SU-DHL-6 (cell line): ENCODE measurements around the gene LRCH3.

Source experiments
- H2AFZ ChIP-seq: fragments of 200-600 bp; sonication (generic); 2 replicates; pipeline ENCODE4 v1.6.1; 2014; ENCODE audit warnings: low read depth, mild to moderate bottlenecking, moderate library complexity, mixed read lengths, antibody characterized with exemption, low read length; ENCODE audit not compliant: severe bottlenecking
- H3F3A ChIP-seq: fragments of 200-600 bp; shearing (Covaris generic); 2 replicates; pipeline ENCODE4 v1.6.0; 2016; ENCODE audit warnings: antibody characterized with exemption, mild to moderate bottlenecking; ENCODE audit not compliant: insufficient read depth
- H3K27ac ChIP-seq: fragments of 200-600 bp; sonication (generic); 2 replicates; pipeline ENCODE4 v1.5.1; 2016; ENCODE audit warnings: low read depth, mild to moderate bottlenecking, low read length, moderate library complexity, mixed read lengths
- H3K27me3 ChIP-seq: fragments of 200-600 bp; sonication (generic), shearing (Covaris generic); 2 replicates; pipeline ENCODE4 v1.6.0; 2014; ENCODE audit warnings: mild to moderate bottlenecking, low read length
- H3K36me3 ChIP-seq: fragments of 200-600 bp; sonication (generic); 2 replicates; pipeline ENCODE4 v1.6.1; 2014; ENCODE audit warnings: mild to moderate bottlenecking, low read length, mixed read lengths
- H3K4me2 ChIP-seq: fragments of 300-600, 200-600 bp; shearing (Covaris generic), sonication (generic); 2 replicates; pipeline ENCODE4 v1.6.0; 2014; ENCODE audit warnings: low read length, low read depth, mild to moderate bottlenecking; ENCODE audit not compliant: poor library complexity, severe bottlenecking
- H3K4me3 ChIP-seq: fragments of 200-600 bp; sonication (generic); 2 replicates; pipeline ENCODE4 v1.5.1; 2014; ENCODE audit warnings: antibody characterized with exemption, low read length, mild to moderate bottlenecking, mixed read lengths; ENCODE audit not compliant: insufficient read depth, poor library complexity, severe bottlenecking
- H3K79me2 ChIP-seq: fragments of 200-600 bp; sonication (generic); 2 replicates; pipeline ENCODE4 v1.6.1; 2014; ENCODE audit warnings: mild to moderate bottlenecking, low read length, moderate library complexity; ENCODE audit not compliant: insufficient read depth
- H3K9ac ChIP-seq: fragments of 200-600 bp; sonication (generic); 2 replicates; pipeline ENCODE4 v1.7.0; 2014; ENCODE audit warnings: mild to moderate bottlenecking, low read length
- H3K9me2 ChIP-seq: fragments of 200-600 bp; sonication (generic); replicated peaks from 2 replicates; pipeline ENCODE4 v1.6.1; 2014; ENCODE audit warnings: low read length; ENCODE audit not compliant: insufficient read depth
- H3K9me3 ChIP-seq: fragments of 200-600 bp; sonication (generic); 2 replicates; pipeline ENCODE4 v1.6.1; 2014; ENCODE audit warnings: low read length, mixed read lengths; ENCODE audit not compliant: insufficient read depth
- H4K20me1 ChIP-seq: fragments of 200-600 bp; sonication (generic); 2 replicates; pipeline ENCODE4 v1.6.1; 2014; ENCODE audit warnings: low read depth, mild to moderate bottlenecking, antibody characterized with exemption, low read length, moderate library complexity, mixed read lengths
- CTCF ChIP-seq: fragments of 200-600 bp; sonication (generic); IDR thresholded peaks from one replicate; pipeline ENCODE4 v1.5.1; 2017; ENCODE audit warnings: antibody characterized with exemption, mild to moderate bottlenecking, low read length, moderate library complexity; ENCODE audit not compliant: insufficient read depth, poor library complexity, severe bottlenecking
- EZH2phosphoT487 ChIP-seq: fragments of 200-600 bp; sonication (generic), shearing (Covaris generic); conservative IDR thresholded peaks from 2 replicates; pipeline ENCODE4 v1.6.1; 2018; ENCODE audit warnings: mild to moderate bottlenecking, antibody characterized with exemption, low read length, moderate library complexity, mixed read lengths

LRCH3 gene

DNA sequence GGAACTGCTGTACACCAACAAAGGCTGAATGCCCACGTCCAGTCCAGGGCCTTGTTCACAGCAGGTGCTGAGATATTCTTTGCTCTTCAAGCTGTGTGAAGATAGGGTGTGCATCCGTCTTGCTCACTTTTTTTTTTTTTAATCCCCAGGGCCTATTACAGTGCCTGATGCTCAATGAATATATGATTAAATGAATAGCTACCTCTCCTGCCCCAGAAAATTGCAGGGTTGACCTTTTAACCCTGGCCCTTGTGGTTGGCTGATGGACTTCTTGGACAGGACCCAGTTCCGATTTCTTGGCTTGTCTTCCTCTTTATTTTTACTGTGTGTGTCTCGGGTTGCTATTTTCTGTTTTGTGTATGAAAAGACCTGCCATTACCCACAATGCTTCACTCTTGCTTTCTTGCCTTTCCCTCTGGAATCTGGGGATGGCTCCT lies 44.2 kb upstream of the LRCH3 start:
- no peaks in the 10 kb centered on the region for H3K79me2 ChIP-seq
- no peak overlapping the region for H3K9ac ChIP-seq
- H3K27me3 ChIP-seq, result no peaks in the 10 kb centered on the region
- H3K4me3 ChIP-seq, result no peak overlapping the region
- H3K27ac ChIP-seq, result no peak overlapping the region
- no peaks in the 10 kb centered on the region for H3K9me3 ChIP-seq
- no peak overlapping the region for H3K4me2 ChIP-seq
- TF ChIP-seq EZH2phosphoT487 (no peak), CTCF (no peak)
- no peaks in the 10 kb centered on the region for H4K20me1 ChIP-seq
- peaks cover 28% of the 10 kb centered on the region for H3F3A ChIP-seq
- H3K36me3 ChIP-seq, result no peaks in the 10 kb centered on the region
- H2AFZ ChIP-seq, result no peak overlapping the region
- H3K9me2 ChIP-seq, result no peaks in the 10 kb centered on the region

DNA sequence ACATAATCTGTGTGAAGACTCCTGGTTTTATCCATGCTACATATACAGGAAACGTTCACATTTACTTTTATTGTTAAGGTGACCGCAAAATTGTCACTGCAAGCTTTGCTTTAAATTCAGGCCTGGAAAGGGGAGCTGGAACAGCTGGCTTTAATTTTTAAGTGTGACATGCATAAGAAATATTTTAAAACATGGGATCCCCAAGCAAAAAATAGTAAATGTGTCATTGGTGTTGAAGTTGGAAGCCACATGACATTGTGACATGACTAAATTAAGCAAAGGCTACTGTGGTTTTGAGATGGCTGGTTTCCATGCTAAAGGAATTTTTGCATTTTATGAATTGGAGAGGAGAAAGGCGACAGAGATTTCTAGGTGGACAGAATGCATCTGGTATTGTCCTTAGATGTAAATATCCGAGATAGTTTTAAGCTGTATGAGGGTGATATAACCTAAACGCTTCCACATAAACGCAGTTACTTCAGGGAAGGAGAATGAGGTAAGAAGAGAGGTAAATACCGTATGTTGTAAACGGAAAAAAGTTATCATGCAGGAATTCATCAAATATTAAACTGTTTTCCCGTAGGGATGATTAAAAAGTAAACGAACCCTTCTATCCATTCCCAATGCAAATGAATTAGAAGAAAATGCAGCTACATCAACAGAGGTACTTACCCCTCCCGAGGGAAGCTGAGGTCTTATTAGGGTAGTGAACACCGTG lies 42.3 kb upstream of the LRCH3 start:
- peaks cover 12% of the 10 kb centered on the region for H3K79me2 ChIP-seq
- H3K9me3 ChIP-seq, result no peaks in the 10 kb centered on the region
- peak overlapping the region; percentile 84 for H2AFZ ChIP-seq
- no peaks in the 10 kb centered on the region for H3K9me2 ChIP-seq
- H3K4me3 ChIP-seq, result peak overlapping the region; percentile 72
- H3K9ac ChIP-seq, result peak overlapping the region; percentile 72
- peak overlapping the region; percentile 28 for H3K27ac ChIP-seq
- TF ChIP-seq CTCF (no peak), EZH2phosphoT487 (no peak)
- peaks cover 13% of the 10 kb centered on the region; the same call in 1 of the 2 replicates for H4K20me1 ChIP-seq
- peak overlapping the region; percentile 79 for H3K4me2 ChIP-seq
- no peaks in the 10 kb centered on the region for H3K27me3 ChIP-seq
- no peaks in the 10 kb centered on the region for H3K36me3 ChIP-seq
- peaks cover 34% of the 10 kb centered on the region for H3F3A ChIP-seq

DNA sequence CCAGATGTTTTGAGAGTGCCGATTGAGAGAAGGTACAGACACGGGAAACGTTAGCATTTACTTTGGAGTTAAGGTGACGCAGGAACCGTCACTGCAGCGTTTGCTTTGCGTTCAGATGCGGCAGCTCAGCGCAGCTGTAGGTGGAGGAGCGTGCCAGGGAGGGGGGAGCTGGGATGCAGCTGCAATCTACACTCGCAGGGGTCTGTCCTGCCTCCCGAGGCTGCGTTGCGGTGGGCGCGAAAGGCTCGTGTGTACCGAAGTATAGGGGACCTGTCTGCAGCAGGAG lies 41.8 kb upstream of the LRCH3 start:
- H3K9me3 ChIP-seq, result no peaks in the 10 kb centered on the region
- no peaks in the 10 kb centered on the region for H3K9me2 ChIP-seq
- H3K79me2 ChIP-seq, result peaks cover 12% of the 10 kb centered on the region
- H3K27me3 ChIP-seq, result no peaks in the 10 kb centered on the region
- H3K36me3 ChIP-seq, result no peaks in the 10 kb centered on the region
- H4K20me1 ChIP-seq, result peaks cover 13% of the 10 kb centered on the region; the same call in 1 of the 2 replicates
- peak overlapping the region; percentile 79 for H3K4me2 ChIP-seq
- peak overlapping the region; percentile 72 for H3K9ac ChIP-seq
- peaks cover 34% of the 10 kb centered on the region for H3F3A ChIP-seq
- no peak for TF ChIP-seq EZH2phosphoT487
- TF ChIP-seq CTCF, result no peak
- peak overlapping the region; percentile 28 for H3K27ac ChIP-seq
- H2AFZ ChIP-seq, result peak overlapping the region; percentile 84
- H3K4me3 ChIP-seq, result peak overlapping the region; percentile 72
